GM04503 (cell line): ENCODE measurements around the gene ZNF385C.
"Not testable (repeated sequence)": the region's sequence is repeated elsewhere in the genome, so short reads cannot be mapped to it uniquely, and the experiment has no call there.

Source experiments
- DNase-seq: peaks from one replicate; pipeline ENCODE4 v3.0.0-alpha.2; 2012; ENCODE audit warnings: low read depth

The ZNF385C gene, protein sequence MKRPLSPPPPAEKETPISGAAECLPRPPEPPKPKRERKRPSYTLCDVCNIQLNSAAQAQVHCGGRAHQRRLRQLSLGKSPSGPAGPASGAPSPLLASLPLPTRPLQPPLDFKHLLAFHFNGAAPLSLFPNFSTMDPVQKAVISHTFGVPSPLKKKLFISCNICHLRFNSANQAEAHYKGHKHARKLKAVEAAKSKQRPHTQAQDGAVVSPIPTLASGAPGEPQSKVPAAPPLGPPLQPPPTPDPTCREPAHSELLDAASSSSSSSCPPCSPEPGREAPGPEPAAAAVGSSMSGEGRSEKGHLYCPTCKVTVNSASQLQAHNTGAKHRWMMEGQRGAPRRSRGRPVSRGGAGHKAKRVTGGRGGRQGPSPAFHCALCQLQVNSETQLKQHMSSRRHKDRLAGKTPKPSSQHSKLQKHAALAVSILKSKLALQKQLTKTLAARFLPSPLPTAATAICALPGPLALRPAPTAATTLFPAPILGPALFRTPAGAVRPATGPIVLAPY

DNA sequence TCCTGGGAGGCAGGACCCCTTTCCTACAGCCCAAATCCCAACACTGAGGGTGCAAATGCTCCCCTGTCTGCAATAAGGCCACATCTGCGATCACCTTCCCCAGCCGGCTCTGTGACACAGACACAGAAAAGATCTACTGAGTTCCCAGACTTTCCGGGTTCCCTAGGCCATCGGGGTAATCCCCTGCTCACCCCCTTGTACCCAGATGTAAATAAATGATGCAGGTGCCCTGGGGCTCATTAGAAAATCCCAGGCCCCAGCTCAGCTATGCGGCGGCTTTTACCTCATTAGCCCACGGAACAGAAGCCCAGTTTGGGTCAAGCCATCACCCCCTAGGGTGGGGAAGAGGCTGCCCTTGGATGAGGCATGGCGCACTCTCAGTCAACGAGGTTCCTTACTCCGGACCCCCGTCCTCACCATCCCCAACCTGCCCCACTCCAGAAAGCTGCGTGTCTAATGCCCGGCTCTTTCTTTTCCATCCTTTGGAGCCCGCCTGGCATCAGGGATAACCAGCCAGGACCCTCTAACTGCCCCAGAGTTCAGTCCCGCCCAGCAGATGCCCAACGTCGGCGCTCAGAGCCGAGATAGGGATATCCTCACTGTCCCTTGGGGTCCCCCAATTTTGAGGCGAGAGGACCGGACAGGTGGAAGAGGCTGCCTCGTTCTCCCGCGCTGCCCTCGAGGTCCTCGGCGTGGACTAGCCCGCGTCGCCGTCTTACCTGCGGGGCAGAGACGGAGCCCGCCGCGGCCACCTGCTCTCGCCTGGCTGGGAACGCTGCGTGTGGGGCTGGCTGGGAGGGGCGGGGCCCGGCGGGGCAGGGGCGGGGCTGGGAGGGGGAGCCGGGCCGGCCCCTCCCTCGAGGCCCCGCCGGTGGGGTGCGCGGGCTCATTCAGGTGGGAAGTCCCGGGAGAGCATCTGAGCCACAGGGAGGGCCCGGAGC is at the start of gene ZNF385C:
ZNF385C (minus strand) TSS at position 783 of the 941 bp plus-strand sequence. CDS start 35,417 bp downstream, outside the sequence.
- DNase-seq: no peak

DNA sequence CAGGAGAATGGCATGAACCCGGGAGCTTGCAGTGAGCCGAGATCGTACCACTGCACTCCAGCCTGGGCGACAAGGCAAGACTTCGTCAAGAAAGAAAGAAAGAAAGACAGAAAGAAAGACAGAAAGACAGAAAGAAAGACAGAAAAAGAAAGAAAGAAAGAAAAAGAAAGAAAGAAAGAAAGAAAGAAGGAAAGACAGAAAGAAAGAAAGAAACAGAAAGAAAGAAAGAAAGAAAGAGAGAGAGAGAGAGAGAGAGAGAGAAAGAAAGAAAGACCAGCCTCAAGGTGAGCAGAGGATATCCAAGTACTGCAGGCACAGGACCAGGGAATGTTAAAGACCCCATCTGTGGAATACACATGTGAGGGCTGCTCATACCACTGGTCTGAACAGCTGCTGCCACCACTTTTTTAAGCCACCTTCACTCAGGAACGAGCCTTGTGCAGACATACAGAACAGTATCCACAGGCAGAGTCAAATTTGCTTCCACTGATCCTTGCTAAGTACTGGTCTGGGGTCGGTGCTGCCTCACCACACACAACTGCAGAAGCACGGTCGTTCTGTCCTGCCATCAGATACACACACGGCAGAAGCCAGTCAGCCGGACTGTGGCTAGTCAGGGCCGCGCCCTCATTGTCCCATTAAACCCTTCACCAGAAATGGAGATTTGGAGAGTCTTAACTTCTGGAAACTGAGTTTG is 48.8 kb upstream of the ZNF385C start:
- DNase-seq: no peak

DNA sequence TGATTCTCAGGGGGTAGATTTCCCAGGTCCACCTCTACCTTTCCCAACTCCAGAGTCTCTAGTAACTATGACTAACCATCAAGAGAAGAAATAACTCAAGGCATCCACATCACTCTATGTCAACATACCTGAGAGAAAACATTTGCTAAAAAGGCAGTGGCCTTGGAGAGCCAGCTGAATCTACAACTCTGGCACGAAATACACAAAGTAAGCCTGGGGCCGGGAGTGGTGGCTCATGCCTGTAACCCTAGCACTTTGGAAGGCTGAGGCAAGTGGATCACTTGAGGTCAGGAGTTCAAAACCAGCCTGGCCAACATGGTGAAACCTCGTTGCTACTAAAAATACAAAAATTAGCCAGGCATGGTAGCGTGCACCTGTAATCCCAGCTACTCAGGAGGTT is 44.9 kb upstream of the ZNF385C start:
- DNase-seq: not testable (repeated sequence)

DNA sequence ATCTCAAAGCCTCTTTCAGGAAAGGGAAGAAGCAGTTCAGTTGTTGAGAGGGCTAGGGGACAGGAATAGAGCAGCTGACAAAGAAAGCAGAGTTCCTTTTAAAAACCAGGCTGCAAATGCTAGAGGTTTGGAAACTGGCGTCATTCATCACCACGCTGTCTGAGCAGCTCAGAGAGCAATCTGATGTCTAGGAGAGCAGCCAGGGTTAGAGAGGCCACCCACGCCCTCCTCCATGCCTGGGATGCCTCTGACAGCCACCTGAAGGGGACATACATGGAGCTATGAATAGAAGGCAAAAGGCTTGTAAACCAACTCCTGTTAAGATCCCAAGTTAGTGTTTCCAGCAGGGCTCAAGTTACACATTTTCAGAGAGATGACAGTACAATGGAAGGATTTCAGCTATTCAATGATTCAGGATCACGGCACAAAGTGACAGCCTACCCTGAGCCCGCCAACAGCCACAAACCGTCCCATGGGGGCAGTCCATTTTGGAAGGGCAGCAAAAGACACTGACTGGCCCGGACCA is 44.2 kb upstream of the ZNF385C start:
- peak; percentile 88 for DNase-seq

DNA sequence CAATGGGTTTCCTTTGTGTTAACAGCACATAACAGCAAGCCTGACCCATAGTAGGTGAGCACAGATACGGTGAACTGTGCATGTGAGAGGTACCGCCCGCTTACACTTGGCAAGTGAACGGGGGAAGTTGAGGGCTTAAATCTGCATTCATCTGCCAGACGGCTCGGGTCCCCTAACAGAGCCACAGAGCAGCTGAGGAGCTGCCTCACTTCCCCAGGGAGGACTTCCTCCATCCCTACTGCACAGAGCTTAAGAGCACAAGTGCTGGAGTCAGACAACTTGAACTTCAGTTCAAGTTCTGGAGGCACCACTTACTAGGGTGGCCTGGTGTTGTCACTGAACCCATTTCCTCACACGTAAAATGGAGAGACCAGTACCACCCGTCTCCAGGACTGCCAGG is 43.1 kb upstream of the ZNF385C start:
- DNase-seq: no peak

DNA sequence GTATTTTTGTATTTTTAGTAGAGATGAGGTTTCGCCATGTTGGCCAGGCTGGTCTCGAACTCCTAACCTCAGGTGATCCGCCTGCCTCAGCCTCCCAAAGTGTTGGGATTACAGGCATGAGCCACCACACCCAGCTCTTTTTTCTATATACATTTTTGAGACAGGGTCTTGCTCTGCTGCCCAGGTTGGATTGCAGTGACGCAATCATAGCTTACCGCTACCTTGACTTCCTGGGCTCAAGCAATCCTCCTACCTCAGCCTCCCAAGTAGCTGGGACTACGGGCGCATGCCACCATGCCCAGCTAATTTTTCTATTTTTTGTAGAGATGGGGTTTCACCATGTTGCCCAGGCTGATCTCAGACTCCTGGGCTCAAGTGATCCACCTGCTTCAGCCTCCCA is 42.4 kb upstream of the ZNF385C start:
- not testable (repeated sequence) for DNase-seq

DNA sequence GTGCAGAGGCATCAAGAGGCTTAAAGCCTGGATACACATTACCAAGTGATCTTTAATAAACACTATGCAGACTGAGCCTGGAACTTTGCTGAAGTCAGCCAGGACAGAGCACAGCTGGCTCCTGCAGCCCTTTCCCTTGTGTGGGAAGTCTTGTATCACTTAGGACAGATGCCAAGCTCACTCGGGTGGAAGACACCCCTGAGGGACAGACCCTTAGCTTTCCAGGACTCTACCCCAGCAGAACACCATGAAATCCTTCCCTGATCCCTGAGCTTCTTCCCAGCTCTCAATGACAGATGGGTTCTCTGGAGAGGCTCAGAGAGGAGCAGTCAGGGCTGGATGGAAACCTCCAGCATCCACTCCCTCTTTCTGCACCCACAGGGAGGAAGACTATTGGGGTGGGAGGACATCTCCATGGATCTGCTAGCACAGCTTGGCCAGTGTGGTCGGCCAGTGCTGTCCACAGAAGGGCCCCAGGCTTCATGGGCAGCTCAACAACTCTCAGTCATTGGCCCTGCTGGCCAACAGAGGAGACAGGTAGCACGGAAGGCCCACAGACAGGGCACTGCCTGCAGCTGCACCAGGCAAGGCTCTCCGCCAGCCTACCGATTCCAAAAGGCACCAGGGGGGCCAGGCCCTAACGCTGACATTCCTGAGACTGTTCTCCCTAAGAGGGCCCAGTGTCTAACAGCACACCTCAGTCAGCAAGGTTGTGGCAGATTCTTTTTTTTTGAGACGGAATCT is 40.6 kb upstream of the ZNF385C start:
- no peak for DNase-seq

DNA sequence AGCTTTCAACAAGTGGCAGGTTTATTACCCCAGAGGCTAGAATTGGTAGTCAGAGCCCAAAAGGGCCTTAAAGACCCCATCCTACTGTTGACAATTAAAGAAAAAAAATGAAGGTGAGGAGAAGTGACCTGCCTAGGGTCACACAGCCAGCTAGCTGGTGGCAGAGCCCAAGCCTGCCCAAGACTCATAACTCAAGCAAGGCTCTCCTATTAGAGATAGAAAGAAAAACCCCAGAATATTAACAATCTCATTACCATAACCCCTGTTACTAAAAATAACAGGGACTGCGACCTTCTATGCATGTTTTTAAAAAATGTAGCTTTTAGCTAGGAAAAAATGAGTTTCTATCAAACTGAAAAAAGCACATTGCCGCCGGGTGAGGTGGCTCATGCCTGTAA is 38.4 kb upstream of the ZNF385C start:
- no peak for DNase-seq

DNA sequence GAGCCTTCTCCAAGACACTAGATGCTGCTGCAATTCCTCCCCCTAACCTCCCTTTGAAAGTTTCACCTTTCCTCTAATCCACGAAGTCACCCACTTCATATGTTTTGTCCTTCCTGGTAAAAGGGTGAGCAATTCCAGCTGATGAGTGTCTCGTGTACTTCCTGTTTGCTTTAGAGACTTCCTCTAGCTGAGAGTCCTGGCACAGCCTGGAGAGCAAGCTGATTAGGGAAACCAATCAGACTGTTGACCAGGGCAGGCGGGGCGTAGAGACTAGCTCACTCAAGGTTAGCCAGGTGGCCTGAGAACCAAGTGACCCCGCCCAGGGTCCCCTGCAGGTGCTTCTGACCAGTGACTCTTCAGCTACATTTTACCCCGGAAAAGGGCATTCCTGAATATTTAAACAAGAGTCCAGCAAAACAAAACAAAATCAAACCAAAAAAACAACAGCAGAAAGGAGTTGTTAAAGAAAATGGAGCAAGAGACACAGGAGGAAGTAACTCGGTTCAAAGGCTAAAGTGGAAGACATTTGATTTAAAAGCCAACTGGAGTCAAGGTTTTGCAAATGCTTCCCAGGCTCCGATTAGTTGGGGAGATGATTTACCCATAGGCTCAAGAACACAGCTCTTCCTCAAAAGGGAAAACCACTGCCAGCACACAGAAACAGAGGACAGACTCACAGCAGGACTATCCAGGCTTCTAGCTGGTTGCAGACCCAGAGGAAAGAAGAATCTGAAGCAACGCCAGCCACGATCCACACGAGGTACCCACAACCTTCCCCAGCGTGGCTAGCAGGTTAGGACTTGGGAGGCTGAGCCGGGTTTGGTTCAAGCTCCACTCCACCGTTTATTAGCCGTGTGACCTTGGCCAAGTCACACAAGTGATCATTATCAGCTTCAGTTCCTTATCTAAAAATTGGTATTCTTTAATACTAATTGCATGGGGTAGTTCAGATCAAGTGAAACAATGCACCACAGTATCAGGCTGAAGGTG is 37.7 kb upstream of the ZNF385C start:
- no peak for DNase-seq

DNA sequence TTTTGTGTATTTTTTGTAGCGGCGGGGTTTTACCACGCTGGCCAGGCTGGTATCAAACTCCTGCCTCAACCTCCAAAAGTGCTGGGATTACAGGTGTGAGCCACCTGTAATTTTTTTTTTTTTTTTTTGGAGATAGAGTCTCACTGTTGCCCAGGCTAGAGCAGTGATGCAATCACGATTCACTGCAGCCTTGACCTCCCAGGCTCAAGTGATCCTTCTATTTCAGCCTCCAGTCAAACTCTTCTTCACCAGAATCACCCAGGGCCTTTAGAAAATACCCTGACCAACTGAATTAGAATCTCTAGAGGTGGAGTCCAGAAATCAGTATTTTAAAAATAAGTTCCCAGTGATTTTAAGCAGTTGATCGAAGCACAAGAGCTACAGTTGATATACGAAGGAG is 36.9 kb upstream of the ZNF385C start:
- DNase-seq: no peak

DNA sequence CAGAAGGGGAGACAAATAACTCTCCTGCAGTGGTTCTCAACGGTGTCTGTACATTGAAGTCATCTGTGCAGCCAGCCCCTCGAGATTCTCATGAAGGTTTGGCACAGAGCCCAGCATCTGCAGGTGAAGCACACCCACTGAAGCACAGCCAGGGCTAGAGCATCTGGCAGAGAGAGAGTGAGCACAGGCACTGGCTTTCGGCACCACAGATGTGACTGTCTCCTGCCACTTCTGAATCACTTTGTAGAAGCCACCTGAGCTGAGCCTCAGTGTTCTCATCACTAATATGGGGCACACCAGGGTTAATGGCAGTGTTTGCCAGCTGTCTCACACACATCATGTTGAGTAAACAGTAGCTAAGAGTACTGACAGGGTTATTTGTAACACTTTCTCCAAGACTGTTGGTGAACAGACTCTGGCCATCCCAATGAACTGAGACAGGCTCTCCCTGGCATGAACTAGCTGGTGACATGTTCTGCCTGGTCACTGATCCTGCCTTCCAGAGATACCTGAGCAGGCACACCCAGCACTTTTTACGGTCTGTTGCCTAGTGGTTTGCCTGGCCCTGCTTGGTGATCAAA is 35.3 kb upstream of the ZNF385C start:
- DNase-seq: no peak

DNA sequence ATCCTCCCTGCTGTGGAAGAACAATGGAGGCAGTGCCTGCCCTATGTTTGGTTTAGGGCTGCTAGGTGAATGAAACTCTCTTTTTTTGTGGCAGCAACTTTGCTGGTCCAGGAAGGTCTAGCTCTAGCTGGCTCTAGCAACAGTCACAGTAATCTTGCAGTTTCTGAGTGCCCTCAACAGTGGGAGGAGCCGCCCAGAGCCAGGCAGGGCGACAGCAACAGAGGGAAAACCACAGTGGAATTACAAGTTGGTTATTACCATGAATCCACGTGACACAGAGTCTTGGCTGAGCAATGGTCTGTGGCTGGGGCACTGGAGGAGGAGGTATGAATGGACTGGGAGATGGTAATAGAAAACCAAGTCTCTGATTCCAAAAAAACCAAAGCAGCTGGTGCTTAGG is 34.7 kb upstream of the ZNF385C start:
- peak; percentile 77 for DNase-seq

DNA sequence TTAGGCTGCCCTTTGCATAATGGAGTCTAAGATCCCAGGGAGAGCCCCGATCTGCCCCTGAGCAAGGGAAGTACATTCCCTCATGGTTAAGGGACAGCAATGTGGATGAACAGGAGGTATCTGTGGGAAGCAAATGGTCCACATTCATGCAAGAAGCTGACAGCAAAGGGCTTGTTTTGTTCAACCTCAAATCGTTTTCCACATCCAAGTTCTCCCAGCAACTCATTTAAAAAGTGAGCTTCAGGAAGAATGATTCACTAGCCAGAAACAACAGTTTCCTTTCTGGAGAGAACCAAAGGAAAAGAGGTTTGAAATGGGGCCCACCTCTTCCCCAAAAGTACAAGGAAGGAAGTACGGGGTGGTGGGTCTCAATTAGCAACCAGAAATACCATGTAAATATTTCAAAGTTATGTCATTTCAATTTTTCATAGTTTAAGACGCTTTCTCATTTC is 33.7 kb upstream of the ZNF385C start:
- DNase-seq: no peak

DNA sequence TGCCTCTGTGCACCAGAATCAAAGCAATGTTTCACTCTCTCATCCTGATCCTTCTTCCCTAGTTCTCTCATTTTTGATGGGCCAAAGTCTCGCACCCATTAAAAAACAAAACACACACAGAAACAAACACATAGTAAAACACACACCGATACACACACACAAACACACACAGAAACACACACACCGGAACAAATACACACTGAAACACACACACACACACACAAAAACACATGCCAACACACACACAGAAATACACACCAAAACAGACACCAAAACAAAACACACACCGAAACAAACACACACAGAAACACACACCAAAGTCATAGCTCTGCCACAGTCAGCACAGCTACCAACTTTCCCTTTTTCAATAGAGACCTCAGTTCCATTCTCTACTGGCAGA is 33.0 kb upstream of the ZNF385C start:
- DNase-seq: no peak

DNA sequence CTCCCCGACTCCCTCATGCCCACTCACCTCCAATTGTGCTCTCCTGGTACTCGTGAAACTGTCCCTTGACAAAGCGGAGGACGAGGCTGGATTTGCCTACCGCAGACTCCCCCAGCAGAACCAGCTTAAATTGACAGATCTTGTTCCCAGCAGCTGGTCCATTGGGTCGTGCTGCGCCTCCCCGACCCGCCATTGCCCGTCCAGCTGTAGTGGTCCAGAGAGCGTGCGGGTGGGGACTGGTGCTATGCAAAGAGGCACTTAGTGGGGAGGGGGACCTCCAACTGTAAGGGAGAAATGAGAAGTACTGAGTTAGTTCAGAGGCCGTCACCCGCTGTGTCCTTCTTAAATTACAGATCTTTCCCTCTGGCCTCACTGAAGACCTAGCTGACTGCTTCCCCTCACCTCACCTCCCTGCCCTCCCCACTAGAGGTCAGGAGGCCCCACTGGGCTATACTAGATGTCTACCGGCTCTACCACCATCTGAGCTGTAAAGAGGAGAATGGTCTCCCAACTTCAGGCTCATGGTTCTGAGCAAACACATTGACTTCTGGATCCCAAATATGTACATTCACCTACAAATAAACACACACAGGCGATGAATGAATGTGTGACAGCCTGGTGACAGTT is 32.1 kb upstream of the ZNF385C start:
- no peak for DNase-seq

DNA sequence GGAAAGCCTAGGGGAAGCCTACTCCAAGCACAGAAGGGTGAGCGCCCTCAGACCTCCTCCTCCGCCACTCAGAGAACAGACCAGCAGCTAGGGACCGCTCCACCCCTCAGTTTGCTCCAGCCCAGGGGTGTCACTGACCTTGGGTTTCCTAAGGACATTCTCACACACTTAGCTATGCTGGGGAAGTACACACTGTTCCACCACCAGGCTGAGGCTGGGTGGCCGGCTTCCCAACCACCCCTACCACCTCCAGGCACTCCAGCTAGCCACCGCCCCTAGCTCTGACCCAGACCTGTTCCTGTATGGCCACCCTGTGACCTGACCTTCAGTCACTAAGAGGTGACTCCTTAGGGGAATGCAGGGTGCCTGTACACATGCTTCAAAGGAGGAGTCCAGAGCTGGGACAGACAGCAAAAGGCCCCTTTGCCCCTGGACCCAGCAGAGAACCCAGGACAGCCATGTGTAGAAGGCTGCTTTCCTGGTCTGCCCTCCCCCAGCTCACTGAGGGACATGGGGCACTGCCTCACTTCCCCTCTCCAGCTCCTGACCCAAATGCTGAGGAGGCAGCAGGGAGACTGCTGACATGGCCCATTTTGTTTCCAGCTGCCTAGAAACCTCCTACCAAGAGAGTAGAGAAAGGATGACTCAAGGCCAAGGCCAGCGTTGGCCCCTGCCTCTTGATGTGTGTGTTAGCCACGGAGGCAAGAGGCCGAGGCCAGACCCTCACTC is 31.0 kb upstream of the ZNF385C start:
- no peak for DNase-seq

DNA sequence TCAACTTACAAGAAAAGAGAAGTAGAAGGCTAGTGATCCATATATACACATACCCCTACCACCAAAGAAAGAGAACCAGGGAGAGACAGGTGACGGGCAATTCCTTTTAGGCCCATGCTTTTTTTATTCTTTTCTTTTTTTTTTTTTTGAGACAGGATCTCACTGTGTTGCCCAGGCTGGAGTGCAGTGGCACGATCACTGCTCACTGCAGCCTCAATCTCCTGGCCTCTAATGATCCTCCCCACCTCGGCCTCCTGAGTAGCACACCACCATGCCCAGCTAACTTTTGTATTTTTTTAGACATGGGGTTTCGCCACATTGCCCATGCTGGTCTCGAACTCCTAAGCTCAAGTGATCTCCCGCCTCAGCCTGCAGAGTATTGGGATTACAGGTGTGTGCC is 29.1 kb upstream of the ZNF385C start:
- no peak for DNase-seq

DNA sequence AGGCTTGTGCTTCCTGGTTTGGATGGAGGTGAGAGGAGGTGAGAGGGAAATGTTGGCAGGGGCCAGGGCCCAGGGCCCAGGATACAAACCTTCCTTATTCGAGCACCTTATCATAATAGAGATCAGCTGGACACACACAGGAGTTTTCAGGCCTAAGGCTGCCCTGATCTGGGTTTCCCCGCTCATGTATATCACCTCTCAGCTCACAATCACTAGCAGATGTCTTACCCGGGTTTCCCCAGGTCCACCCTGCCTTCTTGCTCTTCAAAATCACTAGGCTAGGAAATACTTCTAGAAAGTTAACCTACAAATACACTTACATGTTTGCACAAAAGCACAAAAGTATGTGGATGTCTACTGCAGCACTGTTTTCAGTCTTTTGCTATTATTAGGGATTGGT is 28.6 kb upstream of the ZNF385C start:
- DNase-seq: no peak
